SK-N-SH (cell line): Measurements from ENCODE around the gene RIMS1. TPM values are rescaled to one million over a fixed set of nuclear protein-coding genes. Genes with fewer than 3 reads are reported as not detected.

Experiments used
- CTCF ChIA-PET: fragments of 300-600, 350-600 bp; formaldehyde crosslinking; extraction: SDS; loops from one replicate; lab custom pipeline; 2021; lab: Yijun Ruan, JAX
- POLR2A ChIA-PET: fragments of 350-600 bp; sonication (Branson Sonifier 250); formaldehyde crosslinking; extraction: SDS; loops from one replicate; lab custom pipeline; 2020; ENCODE audit warnings: antibody characterized with exemption, inconsistent platforms; lab: Yijun Ruan, JAX
- DNase-seq: peaks from one replicate; pipeline ENCODE4 v3.0.0; 2012
- H2AFZ ChIP-seq: fragments of 200-600 bp; sonication (generic); 2 replicates; pipeline ENCODE4 v1.8.1; 2016; ENCODE audit warnings: antibody characterized with exemption, mild to moderate bottlenecking, low read depth
- H3F3A ChIP-seq: fragments of 200-600 bp; sonication (generic); replicated peaks from 2 replicates; pipeline ENCODE3; 2016; ENCODE audit warnings: antibody characterized with exemption, mild to moderate bottlenecking; ENCODE audit not compliant: insufficient read depth
- H3K27ac ChIP-seq, 2 experiments: fragments of 200-500 bp in 1 of 2; fragments of 200-600 bp in 1 of 2; sonication (Bioruptor generic) in 1 of 2; sonication (generic), shearing (Covaris generic) in 1 of 2; 2 replicates each; pipeline versions ENCODE4 v1.5.1 to v1.6.1; 2014 to 2016; ENCODE audit warnings: low read depth in 2 of 2, inconsistent platforms in 1 of 2, low read length in 1 of 2, mild to moderate bottlenecking in 1 of 2, mixed read lengths in 1 of 2
- H3K27me3 ChIP-seq: fragments of 200-600 bp; sonication (generic), shearing (Covaris generic); 2 replicates; pipeline ENCODE4 v1.6.1; 2016; ENCODE audit warnings: mixed run types; ENCODE audit not compliant: insufficient read depth
- H3K36me3 ChIP-seq, 2 experiments: fragments of 200-500 bp in 1 of 2; fragments of 200-600 bp in 1 of 2; sonication (Bioruptor generic) in 1 of 2; sonication (generic) in 1 of 2; replicated peaks in 1 of 2; 2 replicates each; pipeline versions ENCODE3 to v1.5.1; 2014 to 2016; ENCODE audit warnings: low read length in 1 of 2, mild to moderate bottlenecking in 1 of 2; ENCODE audit not compliant: insufficient read depth in 2 of 2, control insufficient read depth in 1 of 2
- H3K4me1 ChIP-seq, 2 experiments: fragments of 200-500 bp in 1 of 2; fragments of 200-600 bp in 1 of 2; sonication (Bioruptor generic) in 1 of 2; sonication (generic), shearing (Covaris generic) in 1 of 2; 2 replicates each; pipeline versions ENCODE4 v1.5.1 to v1.6.1; 2014 to 2016; ENCODE audit warnings: low read depth in 1 of 2, low read length in 1 of 2, mixed run types in 1 of 2; ENCODE audit not compliant: insufficient read depth in 2 of 2, control insufficient read depth in 1 of 2
- H3K4me2 ChIP-seq: fragments of 200-600 bp; sonication (generic), shearing (Covaris generic); 2 replicates; pipeline ENCODE4 v1.6.1; 2017; ENCODE audit warnings: mixed run types
- H3K4me3 ChIP-seq, 2 experiments: fragments of 200-500 bp in 1 of 2; fragments of 200-600 bp in 1 of 2; sonication (Bioruptor generic) in 1 of 2; sonication (generic), shearing (Covaris generic) in 1 of 2; 2 replicates each; pipeline versions ENCODE4 v1.5.1 to v1.8.1; 2014 to 2016; ENCODE audit warnings: low read depth in 2 of 2, inconsistent platforms in 1 of 2, low read length in 1 of 2, mild to moderate bottlenecking in 1 of 2, mixed read lengths in 1 of 2, moderate library complexity in 1 of 2
- H3K79me2 ChIP-seq: fragments of 200-600 bp; sonication (generic); 2 replicates; pipeline ENCODE4 v1.8.1; 2017; ENCODE audit warnings: mild to moderate bottlenecking; ENCODE audit not compliant: insufficient read depth
- H3K9ac ChIP-seq: fragments of 200-600 bp; sonication (generic); 2 replicates; pipeline ENCODE4 v1.6.1; 2017; ENCODE audit warnings: mixed run types
- H3K9me2 ChIP-seq: fragments of 200-600 bp; sonication (generic); 2 replicates; pipeline ENCODE4 v1.6.1; 2017; ENCODE audit warnings: mixed run types
- H3K9me3 ChIP-seq: fragments of 200-600 bp; sonication (generic); 2 replicates; pipeline ENCODE4 v1.6.1; 2017; ENCODE audit warnings: mixed run types, mild to moderate bottlenecking, moderate library complexity
- H4K20me1 ChIP-seq: fragments of 200-600 bp; sonication (generic); 2 replicates; pipeline ENCODE4 v1.6.1; 2017; ENCODE audit warnings: mild to moderate bottlenecking, mixed run types; ENCODE audit not compliant: insufficient read depth
- CHD2 ChIP-seq: fragments of 150-350 bp; IDR thresholded peaks from 2 replicates; pipeline ENCODE4 v1.6.1; 2018; ENCODE audit warnings: low read length; ENCODE audit not compliant: partially characterized antibody
- ELF1 ChIP-seq: IDR thresholded peaks from 2 replicates; pipeline ENCODE4 v1.4.0; 2012
- EP300 ChIP-seq, 2 experiments: IDR thresholded peaks; 2 replicates each; pipeline versions ENCODE4 v1.4.0 to v1.6.1; 2012; ENCODE audit warnings: borderline replicate concordance in 1 of 2, low read depth in 1 of 2, low read length in 1 of 2
- FOSL2 ChIP-seq: IDR thresholded peaks from 2 replicates; pipeline ENCODE4 v1.4.0; 2012; ENCODE audit warnings: low read depth, mild to moderate bottlenecking, moderate library complexity, borderline replicate concordance
- FOXJ3 ChIP-seq: sonication (generic); formaldehyde crosslinking; IDR thresholded peaks from 2 replicates; pipeline ENCODE4 v1.5.1; 2020; ENCODE audit warnings: mild to moderate bottlenecking, missing genetic modification reagents
- FOXM1 ChIP-seq: IDR thresholded peaks from 2 replicates; pipeline ENCODE4 v1.4.0; 2012; ENCODE audit warnings: low read depth, mild to moderate bottlenecking
- GABPA ChIP-seq: IDR thresholded peaks from 2 replicates; pipeline ENCODE4 v1.4.0; 2012; ENCODE audit warnings: low read depth, mild to moderate bottlenecking
- JUND ChIP-seq: IDR thresholded peaks from 2 replicates; pipeline ENCODE4 v1.4.0; 2012
- MXI1 ChIP-seq: IDR thresholded peaks from 2 replicates; pipeline ENCODE4 v1.6.1; 2012; ENCODE audit warnings: mild to moderate bottlenecking, low read depth, low read length, improper control_type of control experiment
- RAD21 ChIP-seq: IDR thresholded peaks from 2 replicates; pipeline ENCODE4 v1.6.1; 2012; ENCODE audit warnings: mild to moderate bottlenecking, low read length
- RCOR1 ChIP-seq: fragments of 150-350 bp; IDR thresholded peaks from 2 replicates; pipeline ENCODE4 v1.6.1; 2017; ENCODE audit warnings: antibody characterized with exemption, low read length
- TAF1 ChIP-seq: IDR thresholded peaks from 2 replicates; pipeline ENCODE4 v1.6.1; 2012; ENCODE audit warnings: low read depth, mild to moderate bottlenecking, low read length, moderate library complexity, borderline replicate concordance
- TEAD4 ChIP-seq: IDR thresholded peaks from 2 replicates; pipeline ENCODE4 v1.4.0; 2012; ENCODE audit warnings: mild to moderate bottlenecking, borderline replicate concordance; ENCODE audit not compliant: insufficient read depth
- YY1 ChIP-seq: IDR thresholded peaks from 2 replicates; pipeline ENCODE4 v1.4.0; 2012; ENCODE audit warnings: low read depth, mild to moderate bottlenecking
- WGBS: methylation state at CpG from one replicate; pipeline ENCODE4 v1.1.6; 2017; ENCODE audit warnings: low lambda C conversion rate; 5-methylcytosine and 5-hydroxymethylcytosine counted together
- polyA plus RNA-seq, 3 experiments: library from polyadenylated mRNA; depleted of rRNA; stranded (reverse); fragments of >200 nt; gene quantifications; 2 replicates each; pipeline ENCODE4 v1.2.3, GENCODE V29; 2012
- TF ChIP-seq, protein P1 (sequence below): IDR thresholded peaks from 2 replicates; pipeline ENCODE4; 2012
- TF ChIP-seq, protein P2 (sequence below): fragments of 150-350 bp; IDR thresholded peaks from 2 replicates; pipeline ENCODE4 v1.6.1; 2017; ENCODE audit warnings: antibody characterized with exemption, low read length, low read depth, borderline replicate concordance
- TF ChIP-seq, protein P3 (sequence below): IDR thresholded peaks from 2 replicates; pipeline ENCODE4 v1.4.0; 2012; ENCODE audit warnings: low read depth, borderline replicate concordance
- TF ChIP-seq, protein P4 (sequence below): fragments of 200-600 bp; sonication (generic); IDR thresholded peaks from 2 replicates; pipeline ENCODE4 v1.6.1; 2017; ENCODE audit warnings: antibody characterized with exemption, mild to moderate bottlenecking, moderate library complexity
- TF ChIP-seq, protein P5 (sequence below): fragments of 150-350 bp; IDR thresholded peaks from 2 replicates; pipeline ENCODE4 v1.6.1; 2016; ENCODE audit warnings: mild to moderate bottlenecking, low read depth, low read length

RIMS1 gene
- polyA plus RNA-seq, 1 of the 3 experiments (the other 2 are of a cell fraction): 0.20 TPM

DNA sequence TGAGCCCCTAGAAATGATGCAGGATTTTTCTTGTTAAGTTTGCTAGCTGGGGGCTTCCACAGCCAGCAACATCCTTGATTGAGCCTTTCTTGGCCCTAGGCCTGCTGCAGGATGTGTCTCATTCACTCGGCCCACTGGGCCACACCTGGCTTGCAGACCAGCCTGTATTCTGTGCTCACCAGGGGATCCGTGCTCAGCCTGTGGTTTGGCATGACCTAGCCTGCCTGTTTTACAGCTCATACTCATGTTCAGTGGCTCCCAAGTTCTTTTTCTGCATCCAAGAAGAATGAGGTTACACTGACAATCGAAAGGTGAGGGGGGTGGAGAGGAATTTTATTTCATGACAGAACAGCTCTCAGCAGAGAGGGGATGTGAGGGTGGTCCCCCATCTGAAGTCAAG lies 263.4 kb downstream of the RIMS1 start:
- Histone ChIP-seq H3K9me3 (no peaks in the 10 kb centered on the region), H3K4me1 (no peaks in the 10 kb centered on the region), H4K20me1 (no peaks in the 10 kb centered on the region), H3K27ac (no peak overlapping the region), H3K27me3 (no peaks in the 10 kb centered on the region), H3K79me2 (no peaks in the 10 kb centered on the region), H3F3A (no peaks in the 10 kb centered on the region), H3K4me3 (no peak overlapping the region), H3K4me2 (no peak overlapping the region), H3K9me2 (no peaks in the 10 kb centered on the region), H2AFZ (no peak overlapping the region), H3K9ac (no peak overlapping the region), H3K36me3 (no peaks in the 10 kb centered on the region)
- ChIA-PET CTCF (interaction anchor here (1.1 kb wide), 1 partner anchor 10 kb away, joined by 5 read pairs; no protein-coding TSS in a partner anchor), POLR2A (no interaction called here)
- WGBS: 21% methylated on average over 3 of the region's 3 CpGs
- DNase-seq: no peak
- TF ChIP-seq, protein P1, sequence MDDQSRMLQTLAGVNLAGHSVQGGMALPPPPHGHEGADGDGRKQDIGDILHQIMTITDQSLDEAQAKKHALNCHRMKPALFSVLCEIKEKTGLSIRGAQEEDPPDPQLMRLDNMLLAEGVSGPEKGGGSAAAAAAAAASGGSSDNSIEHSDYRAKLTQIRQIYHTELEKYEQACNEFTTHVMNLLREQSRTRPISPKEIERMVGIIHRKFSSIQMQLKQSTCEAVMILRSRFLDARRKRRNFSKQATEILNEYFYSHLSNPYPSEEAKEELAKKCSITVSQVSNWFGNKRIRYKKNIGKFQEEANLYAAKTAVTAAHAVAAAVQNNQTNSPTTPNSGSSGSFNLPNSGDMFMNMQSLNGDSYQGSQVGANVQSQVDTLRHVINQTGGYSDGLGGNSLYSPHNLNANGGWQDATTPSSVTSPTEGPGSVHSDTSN: no peak
- TF ChIP-seq RCOR1: no peak
- TF ChIP-seq, protein P2, sequence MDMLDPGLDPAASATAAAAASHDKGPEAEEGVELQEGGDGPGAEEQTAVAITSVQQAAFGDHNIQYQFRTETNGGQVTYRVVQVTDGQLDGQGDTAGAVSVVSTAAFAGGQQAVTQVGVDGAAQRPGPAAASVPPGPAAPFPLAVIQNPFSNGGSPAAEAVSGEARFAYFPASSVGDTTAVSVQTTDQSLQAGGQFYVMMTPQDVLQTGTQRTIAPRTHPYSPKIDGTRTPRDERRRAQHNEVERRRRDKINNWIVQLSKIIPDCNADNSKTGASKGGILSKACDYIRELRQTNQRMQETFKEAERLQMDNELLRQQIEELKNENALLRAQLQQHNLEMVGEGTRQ: no peak
- no peak for TF ChIP-seq YY1
- TF ChIP-seq FOSL2: no peak
- TF ChIP-seq FOXM1: no peak
- no peak for TF ChIP-seq MXI1
- no peak for TF ChIP-seq TEAD4
- TF ChIP-seq EP300 (IDR thresholded peaks at IDR 0.05; ENCODE audit: borderline replicate concordance in 1 of 2, low read depth in 1 of 2, low read length in 1 of 2): no peak
- no peak for TF ChIP-seq ELF1
- no peak for TF ChIP-seq RAD21
- TF ChIP-seq GABPA: no peak

DNA sequence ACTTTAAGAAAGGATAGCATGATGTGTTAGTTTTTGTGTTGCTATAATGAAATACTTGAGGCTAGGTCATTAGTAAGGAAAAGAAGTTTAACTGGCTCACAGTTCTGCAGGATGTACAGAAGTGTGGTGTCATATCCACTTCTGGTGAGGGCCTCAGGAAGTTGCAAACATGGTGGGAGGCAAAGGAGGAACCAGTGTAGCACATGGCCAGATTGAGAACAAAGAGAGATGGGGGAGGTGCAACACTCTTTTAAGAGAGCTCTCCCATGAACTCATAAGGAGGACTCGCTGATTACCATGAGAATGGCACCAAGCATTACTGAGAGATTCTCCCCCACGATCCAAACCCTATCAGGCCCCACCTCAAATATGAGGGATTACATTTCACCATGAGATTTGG lies 265.4 kb downstream of the RIMS1 start:
- H3K79me2 ChIP-seq: no peaks in the 10 kb centered on the region
- WGBS: 25% methylated on average over 2 of the region's 2 CpGs
- H3K4me1 ChIP-seq: no peaks in the 10 kb centered on the region
- no peak overlapping the region for H3K4me2 ChIP-seq
- TF ChIP-seq YY1: no peak
- TF ChIP-seq, protein P3, sequence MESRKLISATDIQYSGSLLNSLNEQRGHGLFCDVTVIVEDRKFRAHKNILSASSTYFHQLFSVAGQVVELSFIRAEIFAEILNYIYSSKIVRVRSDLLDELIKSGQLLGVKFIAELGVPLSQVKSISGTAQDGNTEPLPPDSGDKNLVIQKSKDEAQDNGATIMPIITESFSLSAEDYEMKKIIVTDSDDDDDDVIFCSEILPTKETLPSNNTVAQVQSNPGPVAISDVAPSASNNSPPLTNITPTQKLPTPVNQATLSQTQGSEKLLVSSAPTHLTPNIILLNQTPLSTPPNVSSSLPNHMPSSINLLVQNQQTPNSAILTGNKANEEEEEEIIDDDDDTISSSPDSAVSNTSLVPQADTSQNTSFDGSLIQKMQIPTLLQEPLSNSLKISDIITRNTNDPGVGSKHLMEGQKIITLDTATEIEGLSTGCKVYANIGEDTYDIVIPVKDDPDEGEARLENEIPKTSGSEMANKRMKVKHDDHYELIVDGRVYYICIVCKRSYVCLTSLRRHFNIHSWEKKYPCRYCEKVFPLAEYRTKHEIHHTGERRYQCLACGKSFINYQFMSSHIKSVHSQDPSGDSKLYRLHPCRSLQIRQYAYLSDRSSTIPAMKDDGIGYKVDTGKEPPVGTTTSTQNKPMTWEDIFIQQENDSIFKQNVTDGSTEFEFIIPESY: no peak
- no peak for TF ChIP-seq FOSL2
- no peak for TF ChIP-seq JUND
- TF ChIP-seq, protein P4, sequence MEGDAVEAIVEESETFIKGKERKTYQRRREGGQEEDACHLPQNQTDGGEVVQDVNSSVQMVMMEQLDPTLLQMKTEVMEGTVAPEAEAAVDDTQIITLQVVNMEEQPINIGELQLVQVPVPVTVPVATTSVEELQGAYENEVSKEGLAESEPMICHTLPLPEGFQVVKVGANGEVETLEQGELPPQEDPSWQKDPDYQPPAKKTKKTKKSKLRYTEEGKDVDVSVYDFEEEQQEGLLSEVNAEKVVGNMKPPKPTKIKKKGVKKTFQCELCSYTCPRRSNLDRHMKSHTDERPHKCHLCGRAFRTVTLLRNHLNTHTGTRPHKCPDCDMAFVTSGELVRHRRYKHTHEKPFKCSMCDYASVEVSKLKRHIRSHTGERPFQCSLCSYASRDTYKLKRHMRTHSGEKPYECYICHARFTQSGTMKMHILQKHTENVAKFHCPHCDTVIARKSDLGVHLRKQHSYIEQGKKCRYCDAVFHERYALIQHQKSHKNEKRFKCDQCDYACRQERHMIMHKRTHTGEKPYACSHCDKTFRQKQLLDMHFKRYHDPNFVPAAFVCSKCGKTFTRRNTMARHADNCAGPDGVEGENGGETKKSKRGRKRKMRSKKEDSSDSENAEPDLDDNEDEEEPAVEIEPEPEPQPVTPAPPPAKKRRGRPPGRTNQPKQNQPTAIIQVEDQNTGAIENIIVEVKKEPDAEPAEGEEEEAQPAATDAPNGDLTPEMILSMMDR: no peak
- TF ChIP-seq, protein P5, sequence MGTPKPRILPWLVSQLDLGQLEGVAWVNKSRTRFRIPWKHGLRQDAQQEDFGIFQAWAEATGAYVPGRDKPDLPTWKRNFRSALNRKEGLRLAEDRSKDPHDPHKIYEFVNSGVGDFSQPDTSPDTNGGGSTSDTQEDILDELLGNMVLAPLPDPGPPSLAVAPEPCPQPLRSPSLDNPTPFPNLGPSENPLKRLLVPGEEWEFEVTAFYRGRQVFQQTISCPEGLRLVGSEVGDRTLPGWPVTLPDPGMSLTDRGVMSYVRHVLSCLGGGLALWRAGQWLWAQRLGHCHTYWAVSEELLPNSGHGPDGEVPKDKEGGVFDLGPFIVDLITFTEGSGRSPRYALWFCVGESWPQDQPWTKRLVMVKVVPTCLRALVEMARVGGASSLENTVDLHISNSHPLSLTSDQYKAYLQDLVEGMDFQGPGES: no peak
- TF ChIP-seq MXI1: no peak
- TF ChIP-seq TAF1: no peak
- TF ChIP-seq FOXJ3: no peak
- TF ChIP-seq ELF1: no peak
- no peak for TF ChIP-seq FOXM1
- TF ChIP-seq RCOR1: no peak
- no peak for TF ChIP-seq CHD2
- TF ChIP-seq, all 33 proteins: peak for 0
- no peak overlapping the region for H3K9ac ChIP-seq
- H3K27ac ChIP-seq: no peak overlapping the region
- POLR2A ChIA-PET: no interaction called here
- H3K27me3 ChIP-seq: no peaks in the 10 kb centered on the region
- CTCF ChIA-PET: interaction anchor here (0.6 kb wide), 1 partner anchor 107 kb away, joined by 3 read pairs; no protein-coding TSS in a partner anchor
- H3F3A ChIP-seq: no peaks in the 10 kb centered on the region
- no peak overlapping the region for H3K4me3 ChIP-seq
- H3K36me3 ChIP-seq: no peaks in the 10 kb centered on the region
- no peaks in the 10 kb centered on the region for H3K9me2 ChIP-seq
- H2AFZ ChIP-seq: no peak overlapping the region
- no peak for DNase-seq
- no peaks in the 10 kb centered on the region for H3K9me3 ChIP-seq
- no peaks in the 10 kb centered on the region for H4K20me1 ChIP-seq
